Caco-2 (cell line): ENCODE results near the gene FDXR. TPM values are rescaled to one million over a fixed set of nuclear protein-coding genes. Genes with fewer than 3 reads are reported as not detected.

ENCODE experiments used
- BruUV-seq: library from RNA; stranded (reverse); fragments of 400-500 nt; replicated peaks from 2 replicates; lab custom pipeline; 2021; lab: Mats Ljungman, UMichigan
- CTCF ChIA-PET: fragments of 300-600 bp; sonication (Branson Sonifier 250); formaldehyde crosslinking; loops from one replicate; lab custom pipeline; 2022; ENCODE audit warnings: antibody characterized with exemption; lab: Charles Lee
- POLR2A ChIA-PET: fragments of 300-600 bp; sonication (Branson Sonifier 250); formaldehyde crosslinking; loops from one replicate; lab custom pipeline; 2022; ENCODE audit warnings: antibody characterized with exemption; lab: Charles Lee
- DNase-seq, 2 experiments: peaks; one replicate each; pipeline versions ENCODE4 v3.0.0 to v3.0.0-alpha.2; 2020 to 2022
- H3K27me3 ChIP-seq: replicated peaks from 2 replicates; pipeline ENCODE4 v1.6.0; 2011; ENCODE audit warnings: low read length; ENCODE audit not compliant: control insufficient read depth, insufficient read depth
- H3K36me3 ChIP-seq: 2 replicates; pipeline ENCODE4 v1.5.1; 2011; ENCODE audit warnings: low read length; ENCODE audit not compliant: control insufficient read depth, insufficient read depth
- H3K4me1 ChIP-seq: fragments of 250-450 bp; sonication (Bioruptor Pico); 2 replicates; pipeline ENCODE4 v1.5.1; 2020; ENCODE audit warnings: mild to moderate bottlenecking
- H3K4me3 ChIP-seq: 2 replicates; pipeline ENCODE4 v1.5.1; 2011; ENCODE audit warnings: low read depth, mild to moderate bottlenecking, control low read depth, low read length
- H3K9me3 ChIP-seq: fragments of 250-450 bp; sonication (Bioruptor Pico); 2 replicates; pipeline ENCODE4 v1.5.1; 2020; ENCODE audit warnings: mild to moderate bottlenecking, moderate library complexity
- H3K27ac Mint-ChIP-seq: one replicate; pipeline ENCODE4 v1.8.0; 2022; ENCODE audit warnings: mixed read lengths; ENCODE audit not compliant: unreplicated experiment
- H3K27me3 Mint-ChIP-seq: one replicate; pipeline ENCODE4 v1.8.0; 2022; ENCODE audit warnings: mixed read lengths; ENCODE audit not compliant: insufficient read depth, unreplicated experiment
- H3K36me3 Mint-ChIP-seq: one replicate; pipeline ENCODE4 v1.8.0; 2022; ENCODE audit warnings: mild to moderate bottlenecking, mixed read lengths; ENCODE audit not compliant: insufficient read depth, unreplicated experiment
- H3K4me1 Mint-ChIP-seq: one replicate; pipeline ENCODE4 v1.8.0; 2022; ENCODE audit warnings: low read depth, mixed read lengths; ENCODE audit not compliant: unreplicated experiment
- H3K4me3 Mint-ChIP-seq: one replicate; pipeline ENCODE4 v1.8.0; 2022; ENCODE audit warnings: mild to moderate bottlenecking, moderate library complexity, mixed read lengths; ENCODE audit not compliant: unreplicated experiment
- H3K9me3 Mint-ChIP-seq: one replicate; pipeline ENCODE4 v1.8.0; 2022; ENCODE audit warnings: mixed read lengths; ENCODE audit not compliant: unreplicated experiment
- CTCF ChIP-seq, 2 experiments: fragments of 200-600 bp in 1 of 2; IDR thresholded peaks; 1 replicate in 1 of 2; 2 replicates in 1 of 2; pipeline versions ENCODE4 v1.5.1 to v1.8.0; 2011 to 2022; ENCODE audit warnings: antibody characterized with exemption in 1 of 2, control low read depth in 1 of 2, inconsistent platforms in 1 of 2, low read depth in 1 of 2, low read length in 1 of 2, mild to moderate bottlenecking in 1 of 2, moderate library complexity in 1 of 2; ENCODE audit not compliant: insufficient read depth in 1 of 2, severe bottlenecking in 1 of 2, unreplicated experiment in 1 of 2
- intact Hi-C: fragments of 100-400 bp; cut with micrococcal nuclease; formaldehyde crosslinking; loops from one replicate; pipeline ENCODE4 v1.10.0; 2022; ENCODE audit not compliant: unreplicated experiment
- total RNA-seq: library from RNA; stranded (reverse); gene quantifications from 2 replicates; pipeline ENCODE4 v1.2.3, GENCODE V29; 2022

FDXR gene
- total RNA-seq, 1 experiment from 2014 or later: 19.0 TPM

- POLR2A ChIA-PET: no interaction called here
- no peak overlapping the region for H3K4me3 Mint-ChIP-seq
- CTCF ChIA-PET: no interaction called here
- Histone ChIP-seq H3K27me3 (no peaks in the 10 kb centered on the region), H3K4me1 (peaks cover 5% of the 10 kb centered on the region; the same call in 1 of the 2 replicates), H3K9me3 (no peaks in the 10 kb centered on the region), H3K36me3 (no peaks in the 10 kb centered on the region), H3K4me3 (no peak overlapping the region)
- peaks cover 5% of the 10 kb centered on the region for H3K36me3 Mint-ChIP-seq
- H3K4me1 Mint-ChIP-seq: no peaks in the 10 kb centered on the region
- no peak for TF ChIP-seq CTCF (IDR thresholded peaks at IDR 0.05; ENCODE audit: insufficient read depth in 1 of 2, low read depth in 1 of 2, low read length in 1 of 2, severe bottlenecking in 1 of 2, unreplicated experiment in 1 of 2)
- no peak for DNase-seq
- no peak overlapping the region for H3K27ac Mint-ChIP-seq
- H3K27me3 Mint-ChIP-seq: no peaks in the 10 kb centered on the region
- intact Hi-C loops: no loop called here
- H3K9me3 Mint-ChIP-seq: no peaks in the 10 kb centered on the region
- no TSS peak for BruUV-seq
Observed at GRCh38 chr17:74827800-74828199, 45.0 kb downstream of the FDXR start.

- H3K4me1 ChIP-seq: no peaks in the 10 kb centered on the region
- DNase-seq: no peak
- Mint-ChIP-seq H3K36me3 (peaks cover 5% of the 10 kb centered on the region), H3K9me3 (no peaks in the 10 kb centered on the region), H3K4me1 (no peaks in the 10 kb centered on the region), H3K4me3 (no peak overlapping the region), H3K27ac (no peak overlapping the region), H3K27me3 (no peaks in the 10 kb centered on the region)
- ChIA-PET POLR2A (no interaction called here), CTCF (no interaction called here)
- no TSS peak for BruUV-seq
- intact Hi-C loops: no loop called here
- no peaks in the 10 kb centered on the region for H3K36me3 ChIP-seq
- H3K9me3 ChIP-seq: no peaks in the 10 kb centered on the region
- no peak for TF ChIP-seq CTCF (IDR thresholded peaks at IDR 0.05; ENCODE audit: insufficient read depth in 1 of 2, low read depth in 1 of 2, low read length in 1 of 2, severe bottlenecking in 1 of 2, unreplicated experiment in 1 of 2)
- H3K27me3 ChIP-seq: no peaks in the 10 kb centered on the region
- H3K4me3 ChIP-seq: no peak overlapping the region
Observed at GRCh38 chr17:74825952-74826719, 46.7 kb downstream of the FDXR start.

- H3K9me3 Mint-ChIP-seq: no peaks in the 10 kb centered on the region
- intact Hi-C loops: no loop called here
- H3K4me1 Mint-ChIP-seq: no peaks in the 10 kb centered on the region
- no TSS peak for BruUV-seq
- Histone ChIP-seq H3K27me3 (no peaks in the 10 kb centered on the region), H3K4me1 (no peaks in the 10 kb centered on the region), H3K9me3 (no peaks in the 10 kb centered on the region), H3K36me3 (no peaks in the 10 kb centered on the region), H3K4me3 (no peak overlapping the region)
- no peak for DNase-seq
- no peak overlapping the region for H3K4me3 Mint-ChIP-seq
- TF ChIP-seq CTCF (IDR thresholded peaks at IDR 0.05; ENCODE audit: insufficient read depth in 1 of 2, low read depth in 1 of 2, low read length in 1 of 2, severe bottlenecking in 1 of 2, unreplicated experiment in 1 of 2): no peak
- H3K27me3 Mint-ChIP-seq: no peaks in the 10 kb centered on the region
- H3K36me3 Mint-ChIP-seq: no peaks in the 10 kb centered on the region
- no peak overlapping the region for H3K27ac Mint-ChIP-seq
- CTCF ChIA-PET: no interaction called here
- POLR2A ChIA-PET: interaction anchor here (0.5 kb wide), 1 partner anchor 235 kb away, joined by 3 read pairs; no protein-coding TSS in a partner anchor
Observed at GRCh38 chr17:74824961-74825627, 47.7 kb downstream of the FDXR start.
